Kidney glomerular epithelial cell (primary cell): ENCODE data around the gene GNAZ.

Source experiments
- DNase-seq: peaks from one replicate; lab custom pipeline; 2025; lab: John Stamatoyannopoulos, UW

The GNAZ gene

DNA sequence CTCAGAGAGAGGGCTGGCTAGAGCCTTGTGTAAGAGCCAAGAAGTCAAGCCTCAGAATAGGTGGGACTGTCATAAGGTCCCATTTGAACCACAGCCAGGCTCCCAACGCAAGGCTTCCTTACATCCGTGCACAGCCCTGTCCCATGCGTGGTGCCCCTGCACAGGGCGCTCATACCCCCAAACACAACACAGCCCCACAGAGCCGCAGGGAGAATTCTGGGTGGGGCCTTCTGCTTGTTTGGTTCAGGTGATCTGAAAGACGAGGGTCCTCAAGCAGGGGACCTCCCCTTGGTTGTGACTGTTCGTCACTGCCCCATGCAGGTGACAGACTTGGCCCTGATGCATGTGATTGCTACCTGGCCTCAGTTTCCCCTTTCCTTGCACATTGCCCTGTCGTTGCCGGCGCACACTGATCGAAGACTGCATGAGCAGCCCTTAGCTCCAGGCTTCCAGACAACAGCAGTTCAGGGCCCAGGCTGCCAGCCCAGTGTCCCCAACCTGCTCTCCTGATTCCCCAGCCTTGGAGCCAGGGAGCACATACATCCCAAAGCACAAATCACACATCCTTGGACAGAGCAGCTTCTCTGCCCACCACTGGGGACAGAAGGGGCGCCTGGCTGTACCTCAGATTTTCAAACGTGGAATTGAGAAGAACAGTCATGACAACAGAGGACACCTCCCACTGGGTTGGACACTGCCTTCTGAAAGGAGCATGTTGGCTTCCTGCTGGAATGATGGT is 22.1 kb downstream of the GNAZ start:
- DNase-seq, result no peak

DNA sequence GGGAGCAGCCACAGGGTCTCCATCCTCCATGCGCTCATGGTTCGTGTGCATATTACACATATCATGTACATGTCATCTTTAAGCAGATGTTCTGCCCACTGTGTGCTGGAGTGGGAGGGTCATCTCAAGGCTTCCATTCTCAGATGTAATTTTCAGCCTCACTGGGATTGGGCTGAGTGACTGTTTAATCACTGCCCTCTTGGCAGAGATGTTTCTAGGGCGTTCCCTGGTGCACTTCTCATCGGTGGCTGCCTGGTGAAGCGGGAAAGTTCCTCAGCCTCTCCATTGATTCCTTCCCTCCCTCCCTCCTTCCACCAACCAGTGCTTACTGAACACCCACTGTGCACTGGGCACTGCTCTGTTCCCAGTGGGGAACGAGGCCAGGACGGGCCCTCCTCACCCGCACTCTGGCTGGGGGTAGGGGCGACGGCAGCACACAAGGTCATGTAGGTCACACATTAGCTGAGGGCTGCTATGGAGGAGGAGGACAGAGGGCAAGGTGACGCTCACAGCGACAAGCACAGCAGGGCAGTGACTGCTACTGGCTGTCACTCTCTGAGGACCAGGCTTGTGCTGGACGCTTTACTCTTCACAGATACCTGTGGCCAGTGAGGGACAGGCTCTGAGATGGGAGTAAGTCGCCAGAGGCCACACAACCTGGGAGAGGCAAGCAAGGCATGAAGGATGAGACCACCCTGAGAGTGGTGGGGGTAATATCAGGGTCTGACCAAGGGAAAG is 22.9 kb downstream of the GNAZ start:
- DNase-seq, result no peak

DNA sequence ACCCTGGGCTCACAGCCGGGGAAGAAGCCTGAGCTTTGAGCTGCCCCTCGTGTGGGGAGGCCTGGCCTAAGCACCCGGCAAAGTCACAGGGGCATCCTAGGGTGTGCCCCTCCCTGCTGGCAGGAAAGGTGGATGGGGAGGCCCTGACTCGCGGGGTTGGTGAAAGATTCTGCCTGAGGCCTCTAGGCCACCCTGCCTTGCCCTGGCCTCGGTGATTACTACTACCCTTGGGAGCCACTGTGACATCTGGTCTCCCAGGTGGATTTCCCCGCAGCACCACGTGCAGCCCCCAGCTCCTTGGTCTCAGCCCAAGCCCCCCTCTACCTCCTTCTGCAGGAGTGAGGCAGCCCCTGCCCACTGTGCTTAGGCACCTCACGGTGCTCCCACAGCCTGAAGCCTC is 23.9 kb downstream of the GNAZ start:
- DNase-seq, result no peak

DNA sequence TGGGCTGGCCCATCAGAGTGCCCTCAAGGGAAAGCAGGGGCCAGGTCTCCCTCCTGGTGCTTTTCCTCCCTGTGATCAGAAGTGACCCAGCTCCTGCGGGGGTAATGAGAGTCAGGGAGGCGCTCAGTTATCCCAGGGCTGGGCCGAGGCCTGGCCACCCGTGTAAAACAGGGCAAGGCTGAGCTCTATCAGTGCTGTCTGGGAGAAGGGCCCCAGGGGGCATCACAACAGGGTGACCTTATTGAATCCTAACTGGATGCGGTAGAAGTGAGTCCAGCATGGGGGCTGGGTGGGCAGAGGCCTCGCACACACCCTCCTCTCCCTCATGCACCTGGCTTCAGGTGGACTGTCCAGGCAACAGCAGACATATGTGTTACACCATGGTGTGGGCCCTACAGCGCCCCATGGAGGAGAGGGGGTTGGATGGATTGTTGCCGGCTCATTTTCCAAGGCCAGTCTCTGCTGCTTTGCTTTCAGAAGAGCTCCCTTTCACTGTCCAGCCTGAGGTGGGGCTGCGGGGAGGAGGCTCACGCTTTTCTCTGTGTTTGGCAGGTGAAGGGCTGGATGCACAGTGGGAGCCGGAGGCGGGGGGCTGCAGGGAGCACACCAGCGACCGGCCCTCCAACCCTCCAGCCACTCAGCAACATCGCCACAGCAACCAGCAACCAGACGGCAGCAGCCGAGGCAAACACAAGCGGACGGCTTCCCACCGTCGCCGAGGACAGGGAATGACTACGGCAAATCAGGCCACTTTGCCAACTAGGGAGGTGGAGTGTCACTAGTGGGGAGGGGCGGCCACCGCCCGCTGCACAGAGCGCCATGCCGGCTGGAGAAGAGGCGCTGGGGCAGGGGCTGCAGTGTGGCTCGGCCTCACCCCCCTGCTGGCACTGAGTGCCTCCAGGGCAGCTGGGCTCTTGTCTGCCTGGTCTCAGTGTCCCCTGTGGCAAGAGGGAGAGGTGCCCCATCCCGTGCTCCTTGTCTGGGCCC is 24.7 kb downstream of the GNAZ start:
- DNase-seq, result no peak

DNA sequence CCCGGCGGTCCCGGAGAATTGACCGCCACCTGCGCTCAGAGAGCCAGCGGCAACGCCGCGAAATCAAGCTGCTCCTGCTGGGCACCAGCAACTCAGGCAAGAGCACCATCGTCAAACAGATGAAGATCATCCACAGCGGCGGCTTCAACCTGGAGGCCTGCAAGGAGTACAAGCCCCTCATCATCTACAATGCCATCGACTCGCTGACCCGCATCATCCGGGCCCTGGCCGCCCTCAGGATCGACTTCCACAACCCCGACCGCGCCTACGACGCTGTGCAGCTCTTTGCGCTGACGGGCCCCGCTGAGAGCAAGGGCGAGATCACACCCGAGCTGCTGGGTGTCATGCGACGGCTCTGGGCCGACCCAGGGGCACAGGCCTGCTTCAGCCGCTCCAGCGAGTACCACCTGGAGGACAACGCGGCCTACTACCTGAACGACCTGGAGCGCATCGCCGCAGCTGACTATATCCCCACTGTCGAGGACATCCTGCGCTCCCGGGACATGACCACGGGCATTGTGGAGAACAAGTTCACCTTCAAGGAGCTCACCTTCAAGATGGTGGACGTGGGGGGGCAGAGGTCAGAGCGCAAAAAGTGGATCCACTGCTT is 25.5 kb downstream of the GNAZ start:
- no peak for DNase-seq

DNA sequence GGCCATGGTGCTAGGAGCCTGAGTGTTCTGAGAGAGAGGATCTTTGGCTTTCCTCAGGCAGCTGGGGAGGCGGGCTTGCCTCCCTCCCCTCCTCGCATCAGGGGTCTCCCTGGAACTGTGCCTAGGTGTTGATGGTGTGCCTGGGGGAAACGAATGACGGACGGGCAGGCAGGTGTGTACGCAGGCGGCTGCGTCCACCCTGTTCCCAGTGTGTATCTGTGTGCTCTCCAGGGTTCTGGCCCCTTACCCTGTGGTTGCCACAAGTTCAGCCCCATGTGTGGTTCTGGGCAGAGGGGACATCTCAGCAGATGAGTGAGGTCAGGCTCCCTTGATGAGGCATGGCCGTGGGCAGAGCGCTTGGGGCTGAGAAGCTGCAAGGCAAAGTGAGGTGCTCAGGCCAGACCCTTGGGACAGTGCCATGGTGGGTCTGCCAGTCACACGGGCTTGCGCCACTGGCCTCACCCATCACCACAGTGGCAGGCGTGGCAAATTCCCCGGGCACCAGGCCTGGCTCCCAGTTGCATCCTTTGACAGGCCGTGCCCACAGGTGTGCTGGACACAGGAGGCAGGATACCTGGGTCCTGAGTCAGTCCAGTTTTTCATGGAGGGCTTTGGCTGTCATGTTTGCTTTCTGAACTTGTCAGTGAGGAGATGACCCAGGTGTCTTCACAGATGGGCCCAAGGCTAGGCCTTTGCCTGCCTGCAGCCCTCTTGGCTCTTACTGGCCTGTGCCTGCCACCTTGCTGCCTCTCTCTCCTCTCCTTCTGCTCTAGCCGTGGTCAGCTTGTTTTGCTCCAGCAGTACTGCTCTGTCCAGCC is 27.3 kb downstream of the GNAZ start:
- no peak for DNase-seq

DNA sequence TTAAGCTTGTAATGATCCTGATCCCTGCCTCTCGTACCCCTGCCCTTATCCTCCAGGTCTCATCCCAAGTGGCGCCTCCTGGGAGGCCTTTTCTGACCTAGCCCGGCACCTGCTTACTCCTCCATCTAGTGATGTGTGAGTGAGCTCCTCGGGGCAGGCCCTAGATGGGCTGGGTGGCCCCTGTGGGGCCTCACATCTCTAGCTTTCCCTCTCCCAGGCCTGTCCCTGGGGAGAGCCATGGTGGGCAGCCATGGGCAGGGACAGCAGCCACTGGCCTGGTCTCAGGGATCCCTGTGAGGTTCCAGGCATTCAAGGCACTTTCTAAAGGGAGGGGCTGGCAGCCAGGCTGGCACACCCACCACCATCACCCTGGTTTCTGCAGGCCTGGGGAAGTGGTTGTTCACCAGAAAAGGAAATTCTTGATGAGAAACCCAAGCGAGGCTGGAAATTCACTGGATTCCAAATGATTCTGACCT is 27.9 kb downstream of the GNAZ start:
- no peak for DNase-seq

DNA sequence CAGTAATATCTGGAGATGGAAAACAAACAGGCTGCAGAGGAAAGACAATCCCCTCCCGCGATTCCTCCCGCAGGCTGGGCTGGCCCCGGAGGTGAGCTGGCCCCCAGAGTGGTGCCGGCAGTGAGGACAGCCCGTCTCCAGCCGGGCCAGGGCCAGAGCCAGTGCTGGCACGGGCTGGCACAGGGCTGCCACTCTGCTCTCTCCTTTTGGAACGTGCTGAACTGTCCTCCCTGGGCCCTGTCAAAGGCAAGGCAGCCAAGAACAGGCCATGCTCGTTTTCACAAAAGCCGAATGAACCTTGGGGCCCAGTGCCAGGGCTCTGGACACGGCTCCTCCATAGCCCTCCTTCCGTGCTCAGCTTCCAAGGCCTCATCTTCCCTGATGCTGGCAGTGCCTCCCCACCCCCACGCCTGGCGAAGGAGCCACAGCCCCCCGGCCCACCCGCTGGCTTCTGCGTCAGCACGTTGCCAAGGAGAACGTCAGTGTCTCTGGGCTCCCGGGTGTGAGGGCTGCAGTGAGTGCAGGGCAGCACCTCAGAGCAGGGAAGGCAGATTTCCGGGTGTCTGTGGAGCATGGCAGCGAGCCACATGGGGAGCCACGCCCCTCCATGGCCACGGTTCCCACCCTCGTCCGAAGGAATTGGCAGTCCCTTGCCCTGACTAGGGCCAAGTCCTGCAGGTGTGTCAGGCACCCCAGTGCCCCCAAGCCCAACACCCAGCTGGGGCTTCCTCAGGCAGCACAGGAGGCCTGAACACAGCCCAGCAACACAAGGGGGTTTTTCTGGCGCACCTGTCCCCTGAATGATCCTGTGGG is 28.6 kb downstream of the GNAZ start:
- no peak for DNase-seq

DNA sequence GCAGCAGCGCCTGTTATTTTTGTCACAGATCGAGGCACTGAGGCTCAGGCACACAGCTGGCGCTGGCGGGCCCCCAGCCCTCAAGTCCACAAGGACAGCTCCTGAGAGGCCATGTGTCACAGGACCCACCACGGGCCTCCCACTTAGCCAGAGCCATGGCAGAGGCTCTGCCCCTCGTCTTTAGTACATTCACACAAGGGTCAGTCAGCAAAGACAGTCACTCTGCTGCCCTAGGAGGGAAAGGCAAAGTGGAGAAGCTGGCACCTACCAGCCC is 29.1 kb downstream of the GNAZ start:
- no peak for DNase-seq

DNA sequence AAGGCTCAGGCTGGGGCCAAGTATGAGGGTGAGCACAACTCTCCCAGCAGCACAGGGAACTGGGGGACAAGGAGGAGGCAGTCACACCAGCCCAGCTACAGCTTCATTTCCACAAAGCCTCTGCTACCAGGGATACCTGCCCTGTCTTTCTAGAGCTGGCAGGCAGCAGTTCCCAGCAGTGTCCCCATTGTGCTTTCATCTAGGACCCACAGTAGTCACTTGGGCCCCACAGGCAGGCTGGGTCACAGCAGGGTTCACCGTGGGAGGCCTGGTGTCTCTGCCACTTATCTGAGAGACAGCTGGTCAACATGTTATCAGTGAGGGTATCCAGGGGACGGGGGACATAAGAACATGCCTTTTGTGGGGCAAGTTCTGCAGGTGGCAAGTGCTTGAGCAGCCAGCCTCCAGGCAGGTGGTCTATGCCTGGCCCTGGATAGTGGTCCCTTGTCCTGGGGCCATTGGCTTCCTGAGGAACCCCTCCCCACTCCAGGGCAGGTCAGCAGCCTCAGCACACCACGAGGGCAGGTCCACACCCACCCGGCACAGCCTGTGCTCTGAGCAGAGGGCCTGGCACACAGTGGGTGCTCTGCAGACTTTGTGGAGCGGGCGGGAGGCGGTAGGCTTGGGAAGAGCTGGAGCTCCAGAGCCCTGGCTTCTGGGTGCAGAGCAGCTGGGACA is 29.9 kb downstream of the GNAZ start:
- no peak for DNase-seq

DNA sequence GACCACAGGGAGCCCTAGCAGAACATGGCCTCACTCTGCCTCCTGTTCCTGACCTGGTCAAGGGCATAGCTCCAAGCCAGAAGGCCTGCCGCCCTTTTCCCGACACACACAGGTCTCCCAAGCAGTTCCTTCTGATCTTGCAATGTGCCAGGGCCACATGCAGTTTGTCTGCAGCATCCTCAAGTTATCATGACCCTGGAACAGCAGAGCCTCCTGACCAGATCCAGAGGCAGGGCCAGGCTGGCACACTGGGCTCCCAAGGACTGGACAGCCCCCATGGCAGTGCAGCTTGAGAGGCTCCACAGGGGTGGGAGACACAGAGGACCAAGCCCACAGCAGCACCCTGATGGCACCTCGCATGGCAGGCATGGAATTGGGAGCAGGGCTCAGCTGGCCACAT is 31.2 kb downstream of the GNAZ start:
- no peak for DNase-seq

DNA sequence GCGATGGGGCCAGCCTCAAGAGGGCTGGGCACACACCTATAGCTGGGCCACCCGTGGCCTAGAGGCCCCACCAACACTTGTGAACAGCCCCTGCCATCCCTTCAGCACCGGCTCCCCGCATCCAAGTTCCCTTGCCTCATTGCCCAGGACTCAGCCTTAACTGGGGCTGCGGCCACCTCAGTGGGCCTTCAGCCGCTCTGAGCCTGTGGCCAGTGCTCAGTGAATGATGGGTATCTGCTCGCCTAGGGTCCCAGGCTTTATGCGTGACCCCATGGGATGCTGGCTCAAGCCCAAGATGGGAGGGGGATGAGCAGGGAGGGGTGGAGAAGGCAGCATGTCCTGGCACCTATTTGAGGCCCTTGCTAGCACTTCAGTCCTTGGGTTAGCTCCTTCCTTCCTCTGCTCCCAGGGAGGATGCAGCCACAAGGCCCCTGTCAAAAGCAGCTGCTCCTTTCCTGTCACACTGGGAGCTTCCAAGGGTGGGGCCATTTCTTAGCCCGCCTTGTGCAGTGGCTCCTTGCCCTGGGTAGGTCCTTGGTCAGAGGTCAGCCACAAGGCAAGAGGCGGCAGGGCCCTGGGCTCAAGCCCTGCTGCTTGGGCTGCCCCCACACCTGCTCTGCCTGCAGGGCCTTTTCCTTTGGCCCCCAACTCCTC is 31.8 kb downstream of the GNAZ start:
- no peak for DNase-seq

DNA sequence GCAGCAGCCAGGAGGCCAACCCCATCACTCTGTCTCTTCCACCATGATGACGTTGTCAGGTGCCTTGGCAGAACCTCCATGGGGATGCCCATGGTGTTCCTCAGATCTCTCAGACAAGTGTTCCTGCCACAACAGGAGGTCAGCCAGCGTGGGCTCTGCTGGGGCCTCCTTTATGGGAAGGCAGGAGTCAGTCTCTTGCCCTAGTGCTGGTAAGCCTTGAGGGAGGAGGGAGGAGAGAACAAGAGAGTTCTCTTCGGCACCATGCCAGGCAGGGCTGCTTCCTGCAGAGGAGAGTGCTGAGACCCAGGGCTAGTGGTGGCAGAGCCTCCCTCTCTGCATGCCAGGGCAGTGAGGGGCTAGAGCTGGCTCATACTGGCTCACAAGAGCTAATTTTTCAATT is 32.5 kb downstream of the GNAZ start:
- DNase-seq, result no peak

DNA sequence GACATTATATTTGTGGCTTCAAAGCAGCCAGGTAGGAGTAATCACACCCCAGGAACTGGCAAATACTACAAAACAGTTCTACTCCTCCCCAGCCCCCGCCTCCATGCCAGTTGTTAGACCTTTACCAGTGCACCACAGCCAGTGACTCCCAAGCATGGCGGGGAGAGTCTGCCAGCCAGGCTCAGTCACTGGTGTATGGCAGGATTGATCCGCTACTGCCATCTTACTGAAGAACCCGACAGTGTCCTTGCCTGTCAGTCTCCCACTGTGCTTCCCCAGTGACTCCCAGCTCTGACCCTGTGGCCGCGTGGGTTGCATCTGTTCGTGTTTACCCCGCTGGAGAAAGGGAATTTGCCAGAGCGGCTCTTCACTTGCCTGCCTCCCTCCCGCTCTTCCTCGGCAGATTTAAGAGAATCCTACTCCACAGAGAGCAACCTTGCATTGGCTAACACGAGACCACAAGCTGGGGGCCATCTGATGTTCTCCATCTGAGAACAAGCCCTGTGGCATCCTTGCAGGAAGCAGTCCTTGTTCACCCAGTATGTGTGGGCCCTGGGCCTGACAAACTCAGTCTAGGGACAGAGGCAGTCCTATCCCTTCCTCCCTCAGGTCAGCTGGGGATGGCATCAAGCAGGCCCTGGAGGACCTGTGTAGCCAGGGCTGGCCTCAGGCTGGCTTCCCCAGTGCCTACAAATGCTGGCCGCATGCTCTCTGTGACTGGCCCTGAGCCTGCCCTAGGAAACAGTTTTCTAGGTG is 33.1 kb downstream of the GNAZ start:
- no peak for DNase-seq

DNA sequence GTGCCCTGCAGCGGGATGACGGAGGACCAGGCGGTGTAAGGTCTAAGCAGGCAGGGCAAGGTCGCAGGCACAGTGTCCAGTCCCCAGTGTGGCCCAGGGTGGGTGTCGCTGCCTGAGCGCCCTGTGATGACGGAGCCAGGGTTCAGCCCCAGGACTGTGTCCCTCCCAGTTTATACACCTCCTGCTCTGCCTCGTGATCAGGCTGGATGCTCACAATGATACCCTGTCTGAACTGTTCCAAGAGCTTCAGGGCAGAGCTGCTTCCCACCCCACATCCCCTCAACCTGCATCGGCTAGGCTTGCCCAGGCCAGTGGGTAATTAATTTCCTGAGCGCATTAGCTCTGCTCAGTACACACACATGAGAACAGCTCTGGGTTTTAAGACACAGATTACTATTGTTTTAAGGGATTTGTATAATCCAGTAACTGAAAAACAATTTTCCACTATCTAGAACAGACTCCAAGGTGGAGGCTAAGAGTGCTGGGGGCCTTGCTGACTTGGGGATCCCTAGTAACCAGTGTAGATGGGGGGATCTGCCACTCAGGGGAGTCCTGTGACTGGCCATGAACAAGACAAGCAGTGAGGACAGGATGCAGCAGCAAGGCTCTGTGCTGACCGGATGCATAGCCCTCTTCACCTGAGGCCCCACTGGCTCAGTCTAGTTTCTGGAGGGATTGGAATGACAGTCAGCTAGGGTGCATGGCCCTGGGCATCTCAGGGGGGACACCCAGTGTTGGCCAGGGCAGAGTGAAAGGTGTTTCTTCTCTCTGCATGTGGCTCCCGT is 34.1 kb downstream of the GNAZ start:
- DNase-seq, result no peak

DNA sequence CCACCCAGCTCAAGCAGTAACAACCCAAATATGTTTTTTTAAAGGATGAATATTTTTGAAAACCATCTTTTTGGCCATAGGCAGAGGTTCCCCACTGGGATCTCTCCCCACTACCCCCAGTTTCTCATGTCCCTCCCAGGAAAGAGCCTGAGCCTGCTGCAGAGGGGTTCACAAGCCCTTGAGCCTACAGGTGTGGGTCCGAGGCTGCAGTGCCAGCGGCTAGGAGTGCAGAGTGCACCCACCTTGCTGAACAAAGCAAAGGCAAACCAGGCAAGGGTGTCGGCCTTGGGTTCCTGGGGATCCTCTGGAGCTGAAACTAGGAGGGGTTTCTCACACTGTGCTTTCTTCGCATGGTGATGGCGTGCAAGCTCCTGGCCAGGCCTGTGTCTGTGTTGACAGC is 35.0 kb downstream of the GNAZ start:
- DNase-seq, result no peak

DNA sequence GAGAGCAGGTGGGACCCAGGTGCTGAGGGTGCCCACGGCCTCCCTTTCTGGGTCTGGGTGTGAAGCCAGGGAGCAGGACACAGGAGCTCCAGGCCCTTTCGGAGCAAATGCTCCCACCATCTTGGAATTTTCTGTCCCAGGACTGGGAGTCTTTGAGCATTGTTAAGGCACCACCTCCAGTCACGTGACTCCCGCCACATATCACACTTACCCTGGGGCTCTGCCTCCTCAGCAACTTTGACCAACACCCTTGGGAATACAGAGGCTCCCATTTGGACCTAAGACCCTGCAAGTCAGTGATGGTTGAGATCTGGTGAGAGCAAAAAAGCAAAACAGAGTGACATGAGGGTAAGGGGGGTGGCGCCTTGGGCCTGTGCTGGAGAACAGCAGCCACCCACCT is 35.6 kb downstream of the GNAZ start:
- DNase-seq, result no peak

DNA sequence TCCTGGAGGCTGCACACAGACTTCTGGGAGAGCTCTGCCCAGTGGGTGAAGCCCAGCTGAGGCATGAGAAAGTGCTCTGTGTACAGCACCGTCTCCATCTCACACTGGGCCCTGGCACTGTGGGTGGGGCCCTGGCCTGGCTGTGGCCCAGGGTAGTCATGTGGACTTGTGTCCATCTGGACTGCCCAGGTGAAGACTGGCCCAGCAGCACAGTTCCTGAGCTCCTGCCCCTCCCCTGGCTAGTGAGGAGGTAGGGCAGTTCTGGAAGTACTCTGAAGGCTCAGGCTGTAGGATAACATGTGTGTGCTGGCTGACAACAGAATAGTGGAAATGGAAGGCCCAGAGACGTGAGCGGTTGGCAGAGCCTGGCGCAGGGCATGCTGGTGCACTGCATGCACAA is 36.0 kb downstream of the GNAZ start:
- no peak for DNase-seq
